ENCODE results near the gene NUDT8.

GRCh38 chr11:67666303-67666645 lies 36.5 kb upstream of the NUDT8 start:
- no peak for TF ChIP-seq POLR2A (IDR thresholded peaks at IDR 0.05; ENCODE audit: low read length)
- no peak for TF ChIP-seq GATA1 (IDR thresholded peaks at IDR 0.05; ENCODE audit: low read depth, low read length)

Data from erythroblast (primary cell).